CMK (cell line): Measurements from ENCODE around the gene GTPBP6.
A peak's percentile ranks its signal among the peaks of the same experiment; 100 is the strongest.

Experiments used
- DNase-seq: peaks from one replicate; pipeline ENCODE4 v3.0.0-alpha.2; 2010; ENCODE audit warnings: low read depth

GTPBP6 gene, protein sequence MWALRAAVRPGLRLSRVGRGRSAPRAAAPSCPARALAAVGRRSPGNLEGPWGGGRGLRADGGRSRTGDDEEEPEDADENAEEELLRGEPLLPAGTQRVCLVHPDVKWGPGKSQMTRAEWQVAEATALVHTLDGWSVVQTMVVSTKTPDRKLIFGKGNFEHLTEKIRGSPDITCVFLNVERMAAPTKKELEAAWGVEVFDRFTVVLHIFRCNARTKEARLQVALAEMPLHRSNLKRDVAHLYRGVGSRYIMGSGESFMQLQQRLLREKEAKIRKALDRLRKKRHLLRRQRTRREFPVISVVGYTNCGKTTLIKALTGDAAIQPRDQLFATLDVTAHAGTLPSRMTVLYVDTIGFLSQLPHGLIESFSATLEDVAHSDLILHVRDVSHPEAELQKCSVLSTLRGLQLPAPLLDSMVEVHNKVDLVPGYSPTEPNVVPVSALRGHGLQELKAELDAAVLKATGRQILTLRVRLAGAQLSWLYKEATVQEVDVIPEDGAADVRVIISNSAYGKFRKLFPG

DNA sequence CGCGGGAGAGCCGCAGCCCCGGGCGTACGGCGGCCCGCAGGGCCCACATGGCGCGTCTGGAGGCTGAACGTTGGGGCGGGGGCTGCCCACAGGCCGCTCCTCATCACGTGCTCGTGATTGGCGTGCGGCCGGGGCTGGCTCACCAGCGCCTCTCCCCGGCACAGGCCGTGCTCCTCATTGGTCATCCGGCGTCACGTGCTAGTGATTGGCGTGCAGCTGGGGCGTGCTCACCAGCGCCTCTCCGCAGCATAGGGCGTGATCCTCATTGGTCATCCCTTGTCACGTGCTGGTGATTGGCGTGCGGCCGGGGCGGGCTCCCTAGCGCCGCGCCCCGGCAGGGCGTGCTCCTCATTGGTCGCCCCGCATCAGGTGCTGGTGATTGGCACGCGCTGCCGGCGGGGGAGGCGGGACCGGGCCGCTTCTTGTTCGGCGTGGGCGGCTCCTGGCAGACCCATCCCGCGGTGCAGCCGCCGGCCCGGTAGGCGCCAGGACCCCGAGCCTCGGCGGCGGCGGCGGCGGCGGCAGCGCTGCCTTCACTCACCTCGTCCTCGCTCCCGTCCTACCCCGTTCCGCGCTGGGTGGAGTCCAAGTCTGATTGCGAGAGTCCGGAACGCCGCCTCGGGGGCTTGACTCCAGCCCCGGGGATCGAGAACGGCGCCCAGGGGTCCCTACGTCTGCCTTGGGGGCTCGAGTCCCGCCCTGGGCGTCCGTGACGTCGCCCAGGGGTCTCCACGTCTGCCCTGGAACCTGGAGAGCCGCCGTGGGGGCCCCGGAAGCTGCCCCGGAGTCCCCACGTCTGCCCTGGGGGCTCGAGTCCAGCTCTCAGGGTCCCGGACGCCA, at the start of gene GTPBP6:
TSS of gene GTPBP6 (minus strand) at position 58 of the 840 bp plus-strand sequence. CDS start at position 49, 9 bp downstream.
- DNase-seq = peak; percentile 99

DNA sequence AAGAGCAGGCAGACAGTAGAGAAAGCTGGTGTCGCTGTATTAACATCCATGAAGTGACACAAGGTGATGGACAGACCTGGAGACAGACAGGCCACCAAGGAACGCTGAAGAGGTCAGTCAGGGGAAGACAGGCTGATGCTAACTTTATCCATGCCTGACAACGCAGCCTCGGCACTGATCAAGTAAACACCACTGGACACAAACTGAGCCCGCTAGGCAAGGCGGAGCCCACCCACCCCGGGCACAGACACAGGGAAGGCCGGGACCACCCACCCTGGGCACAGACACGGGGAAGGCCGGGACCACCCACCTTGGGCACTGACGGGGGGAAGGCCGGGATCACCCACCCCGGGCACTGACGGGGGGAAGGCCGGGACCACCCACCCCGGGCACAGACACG, 49.3 kb upstream of the GTPBP6 start:
- DNase-seq = no peak

DNA sequence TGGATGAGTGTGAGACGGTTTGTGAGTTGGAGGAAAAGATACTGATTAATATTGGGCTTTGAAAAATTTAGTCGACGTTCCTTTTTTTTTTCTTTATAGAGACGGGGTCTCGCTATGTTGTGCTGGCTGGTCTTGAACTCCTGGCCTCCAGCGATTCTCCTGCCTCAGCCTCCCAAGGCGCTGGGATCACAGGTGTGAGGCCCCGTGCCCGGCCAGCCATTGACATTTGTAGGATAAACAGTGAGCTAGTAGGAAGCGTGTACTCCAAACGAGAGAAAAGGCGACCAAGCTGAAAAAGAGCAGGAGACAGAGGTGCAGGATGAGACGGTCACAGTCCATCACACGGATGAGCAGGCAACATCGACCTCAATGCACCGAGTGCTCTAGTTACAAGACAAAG, 48.8 kb upstream of the GTPBP6 start:
- DNase-seq = no peak

DNA sequence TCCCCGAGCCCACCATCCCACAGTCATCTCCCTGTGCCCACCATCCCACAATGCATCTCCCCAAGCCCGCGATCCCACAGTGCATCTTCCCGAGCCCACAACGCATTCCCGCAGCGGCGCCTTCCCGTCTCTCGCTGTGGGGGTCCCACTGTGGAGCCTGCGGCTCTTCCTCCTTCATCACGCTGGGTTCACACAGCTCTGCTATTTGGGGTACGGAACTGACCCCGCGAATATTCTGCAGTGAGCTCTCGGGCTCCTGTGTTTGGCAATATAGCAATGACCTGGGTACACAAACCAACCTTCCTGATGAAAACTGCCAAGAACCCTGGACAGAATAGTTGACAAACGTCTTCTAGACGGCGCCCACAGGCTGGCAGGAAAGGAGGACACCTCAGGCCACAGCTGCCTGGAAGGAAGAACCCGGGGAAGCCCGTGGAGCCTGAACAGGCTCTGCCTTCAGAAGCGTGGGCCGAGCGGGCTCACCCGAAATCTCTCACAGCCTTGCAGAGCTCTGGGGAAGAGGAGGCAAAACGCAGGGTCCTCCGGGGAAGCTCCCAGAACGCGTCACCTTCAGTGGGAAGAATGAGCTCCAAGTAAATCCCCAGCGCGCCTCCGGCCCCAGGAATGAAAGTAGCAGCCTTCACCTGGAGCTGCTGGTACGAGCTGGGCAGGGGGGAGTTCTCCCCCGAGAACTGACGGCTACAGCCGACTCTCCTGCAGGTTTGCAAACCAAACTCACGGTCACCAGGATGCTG, 45.2 kb upstream of the GTPBP6 start:
- no peak for DNase-seq

DNA sequence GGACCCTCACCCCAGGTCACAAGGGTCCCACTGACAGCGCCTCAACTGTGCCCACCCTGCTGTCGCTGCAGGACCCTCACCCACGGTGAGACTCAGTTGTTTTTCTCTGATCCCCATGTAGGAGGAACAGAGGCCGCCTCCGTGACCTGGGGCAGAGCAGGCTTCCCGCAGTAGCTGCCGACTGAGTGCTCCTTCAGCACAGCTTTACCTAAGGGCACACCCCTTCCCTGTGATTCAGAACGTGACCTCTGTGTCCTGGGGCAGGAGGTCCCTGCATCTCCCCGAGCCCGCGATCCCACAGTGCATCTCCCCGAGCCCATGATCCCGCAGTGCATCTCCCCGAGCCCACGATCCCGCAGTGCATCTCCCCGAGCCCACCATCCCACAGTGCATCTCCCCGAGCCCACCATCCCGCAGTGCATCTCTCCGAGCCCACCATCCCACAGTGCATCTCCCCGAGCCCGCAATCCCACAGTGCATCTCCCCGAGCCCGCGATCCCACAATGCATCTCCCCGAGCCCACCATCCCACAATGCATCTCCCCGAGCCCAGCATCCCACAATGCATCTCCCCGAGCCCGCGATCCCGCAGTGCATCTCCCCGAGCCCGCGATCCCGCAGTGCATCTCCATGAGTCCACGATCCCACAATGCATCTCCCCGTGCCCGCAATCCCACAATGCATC, 44.5 kb upstream of the GTPBP6 start:
- no peak for DNase-seq

DNA sequence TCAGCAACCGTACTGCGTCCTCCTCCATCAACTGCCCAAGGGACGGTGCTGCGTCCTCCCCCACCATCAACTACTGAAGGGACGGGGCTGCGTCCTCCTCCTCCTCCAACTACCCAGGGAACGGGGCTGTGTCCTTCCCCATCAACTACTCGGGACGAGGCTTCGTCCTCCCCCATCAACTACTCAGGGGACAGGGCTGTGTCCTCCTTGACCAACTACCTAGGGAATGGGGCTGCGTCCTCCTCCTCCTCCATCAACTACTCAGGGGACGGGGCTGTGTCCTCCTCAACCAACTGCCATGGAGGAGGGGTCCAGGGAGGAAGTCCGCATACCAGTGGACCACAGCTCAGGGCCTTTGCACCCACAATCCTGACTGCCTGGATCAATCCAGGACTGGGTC, 43.8 kb upstream of the GTPBP6 start:
- no peak for DNase-seq

DNA sequence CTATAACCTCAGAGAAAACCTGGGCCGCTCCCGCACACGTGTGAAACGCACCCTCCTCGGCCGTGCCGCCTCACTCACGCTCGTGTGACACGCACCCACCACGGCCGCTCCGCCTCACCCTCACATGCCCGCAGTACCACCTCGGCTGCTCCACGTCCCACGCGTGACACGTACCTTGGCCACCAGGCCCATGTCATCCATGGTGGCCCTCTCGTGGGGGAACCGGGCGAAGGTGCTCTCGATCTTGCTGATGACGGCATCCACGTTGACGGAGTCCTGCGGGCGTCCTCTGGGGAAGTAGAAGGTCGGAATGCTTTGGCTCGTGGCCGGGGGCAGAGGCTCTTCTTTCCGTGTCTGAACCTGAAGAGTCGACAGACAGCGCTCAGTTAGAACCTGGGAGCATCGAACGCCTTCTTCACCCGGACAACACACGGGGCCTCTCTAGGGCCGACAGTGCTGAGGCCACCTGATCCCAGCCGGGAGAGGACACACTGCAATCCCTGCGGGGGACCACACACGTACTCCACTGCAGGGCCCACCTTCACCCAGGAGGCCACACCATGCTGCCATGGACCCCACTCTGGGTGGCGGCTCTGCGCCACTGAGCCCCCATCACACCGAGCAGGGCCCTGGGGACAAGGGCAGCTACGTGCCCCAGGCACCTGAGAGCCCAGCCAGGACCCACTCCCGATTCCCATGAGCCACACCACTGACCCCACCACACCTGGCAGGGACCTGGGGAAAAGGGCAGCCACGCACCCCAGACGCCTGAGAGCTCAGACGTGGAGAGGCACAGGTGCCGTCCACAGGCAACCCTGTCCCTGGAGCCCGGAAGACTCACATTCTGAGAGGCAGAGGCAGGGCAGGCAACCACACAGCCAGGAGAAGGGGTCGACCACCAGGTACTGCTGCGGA, 42.9 kb upstream of the GTPBP6 start:
- DNase-seq = no peak

DNA sequence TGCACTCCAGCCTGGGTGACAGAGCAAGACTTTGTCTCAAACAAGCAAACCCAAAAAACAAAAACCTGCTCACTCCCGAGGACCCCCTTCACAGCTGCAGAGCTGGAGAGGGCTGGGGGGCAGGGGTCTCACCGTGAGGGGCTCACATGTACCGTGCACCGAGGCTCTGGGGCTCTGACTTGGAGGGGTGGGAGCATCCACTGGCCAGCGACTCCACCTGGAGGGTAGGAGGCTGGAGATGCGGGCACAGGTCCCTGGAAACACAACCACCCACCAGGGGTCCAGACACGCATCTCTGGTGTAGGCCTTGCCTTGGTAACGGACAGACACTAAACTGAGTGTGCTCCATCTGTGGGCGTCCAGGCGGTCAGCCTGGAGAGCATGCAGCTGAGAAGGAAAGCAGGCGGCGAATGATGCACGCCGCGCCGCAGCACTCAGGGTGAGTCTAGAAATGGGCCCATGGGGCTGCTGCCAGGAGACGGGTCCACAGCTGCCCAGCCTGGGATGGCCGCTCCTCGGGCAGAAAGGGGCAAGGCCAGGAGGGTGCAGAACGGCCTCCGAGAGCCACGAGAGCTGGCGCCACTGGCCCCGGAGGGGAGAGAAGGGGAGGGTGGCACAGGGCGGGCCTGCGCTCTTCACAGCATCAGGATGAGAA, 42.0 kb upstream of the GTPBP6 start:
- no peak for DNase-seq

DNA sequence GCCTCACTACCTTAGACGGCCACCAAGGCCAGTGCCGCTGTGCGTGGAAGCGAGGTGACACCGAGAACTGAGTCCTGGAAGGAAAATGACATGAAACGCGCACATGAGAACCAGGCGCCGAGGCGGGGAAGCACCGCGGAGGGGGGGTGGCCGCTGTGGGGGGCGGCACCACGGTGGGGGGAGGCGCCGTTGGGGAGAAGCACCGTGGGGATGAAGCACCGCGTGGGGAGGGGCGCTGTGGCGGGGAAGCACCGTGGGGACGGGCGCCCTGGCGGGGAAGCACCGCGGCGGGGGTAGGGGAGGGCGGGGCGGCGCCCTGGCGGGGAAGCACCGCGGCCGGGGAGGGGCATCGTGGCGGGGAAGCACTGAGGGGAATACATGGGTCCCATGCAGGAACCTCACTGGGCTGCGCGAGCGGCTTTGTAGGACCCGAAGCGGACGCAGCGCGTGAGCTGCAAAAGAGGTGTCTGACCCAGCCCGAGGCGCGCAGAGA, 40.1 kb upstream of the GTPBP6 start:
- no peak for DNase-seq

DNA sequence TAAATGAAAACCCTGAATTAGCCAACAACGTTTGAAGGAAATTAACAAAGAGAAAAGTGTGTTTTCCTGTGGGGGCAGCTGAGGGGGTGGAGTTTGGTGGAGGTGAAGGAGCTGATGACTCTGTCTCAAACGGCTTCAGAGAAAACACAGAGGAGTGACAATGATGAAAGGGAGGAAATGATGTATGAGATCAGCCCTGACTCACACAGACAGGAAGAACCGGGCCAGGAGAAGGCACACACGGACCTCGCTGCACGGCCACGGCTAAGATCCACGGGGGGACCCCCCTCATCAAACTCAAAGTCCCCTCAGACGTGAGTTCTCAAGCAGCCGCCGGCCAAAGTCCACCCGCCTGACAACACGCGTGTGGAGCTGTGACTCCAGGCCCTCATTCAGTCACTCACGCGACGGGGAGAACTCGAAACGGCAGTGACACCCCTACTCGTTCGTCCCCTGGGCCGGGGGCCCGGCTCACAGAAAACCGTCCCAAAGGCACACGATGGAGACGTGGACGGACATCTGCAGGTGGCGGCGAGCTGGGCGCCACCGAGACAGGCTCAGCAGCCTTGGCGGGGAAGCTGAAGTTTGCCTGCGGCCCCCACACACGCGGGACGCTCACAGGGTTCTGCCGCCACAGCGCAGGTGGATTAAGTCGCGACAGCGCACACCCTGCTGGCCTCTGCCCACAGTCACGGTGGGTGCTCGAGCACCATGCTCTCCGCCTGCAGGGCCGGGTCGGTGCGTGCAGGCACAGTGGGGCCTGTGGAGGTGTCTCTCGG, 39.3 kb upstream of the GTPBP6 start:
- no peak for DNase-seq

DNA sequence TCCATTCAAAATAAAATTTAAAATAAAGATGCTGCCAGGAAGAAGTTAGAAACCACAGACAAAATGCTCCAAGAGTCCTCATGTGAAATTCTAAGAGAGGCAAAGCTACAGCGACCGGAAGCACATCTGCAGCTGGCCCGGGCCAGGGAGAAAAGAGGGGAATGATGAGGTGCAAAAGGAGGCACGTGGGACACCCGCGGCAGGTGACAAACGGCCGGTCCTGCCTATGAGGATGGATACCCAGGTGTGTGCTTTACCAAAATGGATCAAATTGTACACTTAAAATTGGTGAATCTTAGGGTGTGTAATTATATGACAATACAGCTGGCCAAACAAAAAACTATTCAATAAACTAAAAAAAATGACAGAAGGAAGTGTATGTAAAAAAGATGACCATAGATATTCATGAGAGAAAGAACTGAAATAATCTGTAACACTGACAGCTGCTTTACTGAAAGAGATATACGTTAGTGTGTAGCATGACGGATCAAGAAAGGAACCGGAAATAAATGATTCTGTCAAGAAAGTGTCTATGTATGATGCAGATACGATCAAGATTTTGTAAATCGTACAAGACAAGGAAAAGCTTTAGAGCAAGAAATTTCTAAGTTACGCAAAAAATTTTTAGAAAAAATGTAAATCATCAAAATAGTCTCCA, 38.6 kb upstream of the GTPBP6 start:
- no peak for DNase-seq

DNA sequence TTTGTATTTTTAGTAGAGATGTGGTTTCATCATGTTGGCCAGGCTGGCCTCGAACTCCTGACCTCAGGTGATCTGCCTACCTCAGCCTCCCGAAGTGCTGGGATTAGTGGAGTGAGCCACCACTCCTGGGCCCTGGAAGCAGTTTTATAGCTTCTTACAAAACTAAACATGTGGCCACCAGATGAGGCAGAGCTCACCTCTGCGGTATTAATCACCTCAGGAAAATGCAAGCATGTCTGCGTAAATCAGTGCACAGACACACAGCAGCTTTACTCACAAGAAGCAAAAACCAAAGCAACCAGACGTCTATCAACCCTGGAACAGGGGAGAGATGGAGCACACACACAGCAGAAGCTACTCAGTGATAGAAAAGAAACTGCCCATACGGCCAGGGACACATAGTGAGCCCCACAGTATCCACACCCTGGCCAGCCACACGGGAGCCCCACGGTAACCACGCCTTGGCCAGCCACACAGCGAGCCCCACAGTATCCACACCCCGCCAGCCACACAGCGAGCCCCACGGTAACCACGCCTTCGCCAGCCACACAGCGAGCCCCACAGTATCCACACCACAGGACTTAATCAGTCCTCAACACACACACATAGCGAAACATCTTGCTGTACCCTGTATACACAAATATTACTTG, 37.9 kb upstream of the GTPBP6 start:
- DNase-seq = no peak

DNA sequence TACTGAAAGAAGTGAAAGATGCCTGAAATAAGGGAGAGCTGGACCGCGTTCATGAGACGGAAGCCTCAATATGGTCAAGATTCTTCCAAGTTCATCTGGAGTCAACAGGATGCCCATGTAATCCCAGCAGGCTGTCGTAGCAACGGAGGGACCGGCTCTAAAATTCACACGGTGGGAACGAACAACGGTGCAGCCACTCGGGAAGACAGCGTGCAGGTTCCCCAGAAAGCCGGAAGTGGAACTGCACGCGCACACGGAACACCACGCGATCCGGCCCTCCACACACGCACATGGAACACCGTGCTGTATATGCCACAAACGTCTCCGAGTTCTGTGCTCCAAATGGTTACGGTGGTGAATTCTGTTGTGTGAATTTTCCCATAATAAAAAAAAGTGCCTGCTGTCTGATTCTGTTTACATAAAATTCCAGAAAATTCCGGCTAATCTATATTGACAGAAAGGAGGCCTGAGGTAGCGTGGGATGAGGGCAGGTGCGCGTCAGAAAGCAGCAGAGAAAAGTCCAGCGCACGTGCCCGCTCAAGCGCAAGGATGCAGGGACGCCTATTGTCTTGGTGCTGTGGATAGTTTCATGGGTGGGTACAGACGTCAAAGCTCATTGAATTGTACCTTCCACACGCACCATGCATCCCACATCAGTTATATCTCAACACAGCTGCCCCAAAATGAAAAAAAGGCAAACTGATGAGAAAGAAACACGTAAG, 36.9 kb upstream of the GTPBP6 start:
- no peak for DNase-seq

DNA sequence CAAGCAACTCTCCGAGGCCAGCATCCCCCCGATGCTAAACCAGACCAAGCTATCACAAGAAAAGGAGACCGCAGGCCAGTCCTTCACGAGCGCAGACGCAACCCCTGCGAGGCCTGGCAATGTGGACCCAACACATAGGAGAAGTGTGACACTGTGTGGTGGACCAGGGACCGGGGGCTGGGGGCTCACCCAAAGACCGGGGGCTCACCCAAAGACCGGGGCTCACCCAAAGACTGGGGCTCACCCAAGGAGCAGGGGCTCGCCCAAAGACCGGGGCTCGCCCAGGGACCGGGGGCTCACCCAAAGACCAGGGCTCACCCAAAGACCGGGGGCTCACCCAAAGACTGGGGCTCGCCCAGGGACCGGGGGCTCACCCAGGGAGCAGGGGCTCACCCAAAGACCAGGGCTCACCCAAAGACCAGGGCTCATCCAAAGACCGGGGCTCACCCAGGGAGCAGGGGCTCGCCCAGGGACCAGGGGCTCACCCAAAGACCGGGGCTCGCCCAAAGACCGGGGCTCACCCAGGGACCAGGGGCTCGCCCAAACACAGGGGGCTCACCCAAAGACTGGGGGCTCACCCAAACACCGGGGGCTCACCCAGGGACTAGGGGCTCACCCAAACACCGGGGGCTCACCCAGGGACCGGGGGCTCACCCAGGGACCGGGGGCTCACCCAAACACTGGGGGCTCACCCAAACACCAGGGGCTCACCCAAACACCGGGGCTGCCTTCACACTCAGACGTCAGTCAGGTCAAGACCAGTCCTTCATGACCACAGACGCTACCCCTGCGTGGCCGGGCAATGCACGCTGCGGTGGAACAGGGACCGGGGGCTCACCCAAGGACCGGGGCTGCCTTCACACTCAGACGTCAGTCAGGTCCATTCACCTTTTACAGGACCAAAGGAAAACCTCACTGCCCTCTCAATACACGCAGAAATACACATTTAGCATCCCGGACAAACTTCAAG, 35.3 kb upstream of the GTPBP6 start:
- DNase-seq = no peak

DNA sequence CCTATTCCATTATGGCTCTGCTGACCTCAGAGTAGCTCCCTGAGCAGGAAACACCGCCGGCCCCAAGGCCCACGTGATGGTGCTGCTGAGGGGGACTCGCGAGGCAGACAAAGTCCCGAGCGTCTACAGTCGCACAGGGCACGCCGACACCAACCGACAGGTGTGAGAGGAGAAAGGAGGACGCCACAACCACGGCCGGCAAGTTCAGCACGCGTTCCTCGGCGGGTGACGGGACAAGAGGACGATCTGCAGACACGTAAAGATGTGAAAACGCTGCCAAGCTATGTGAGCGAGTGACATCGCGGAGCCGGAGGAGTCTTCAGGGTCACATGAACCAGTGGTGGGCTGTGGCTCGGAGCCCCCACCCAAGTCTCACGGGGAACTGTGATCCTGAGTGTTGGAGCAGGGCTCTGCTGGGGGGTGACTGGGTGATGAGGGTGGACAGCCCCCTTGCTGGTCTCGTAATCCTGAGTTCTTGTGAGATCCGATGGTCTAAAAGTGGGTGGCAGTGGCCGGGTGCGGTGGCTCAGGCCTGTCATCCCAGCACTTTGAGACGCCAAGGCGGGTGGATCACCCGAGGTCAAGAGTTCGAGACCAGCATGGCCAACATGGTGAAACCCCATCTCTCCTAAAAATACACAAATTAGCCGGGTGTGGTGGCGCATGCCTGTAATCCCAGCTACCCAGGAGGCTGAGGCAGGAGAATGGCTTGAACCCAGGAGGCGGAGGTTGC, 34.2 kb upstream of the GTPBP6 start:
- DNase-seq = no peak
